HEK293 (cell line): ENCODE data around the gene GOLT1A.

ENCODE experiments used
- CTCF ChIA-PET: fragments of 350-600 bp; formaldehyde crosslinking; extraction: SDS; loops from one replicate; lab custom pipeline; 2021; ENCODE audit warnings: antibody characterized with exemption; lab: Yijun Ruan, JAX
- POLR2A ChIA-PET: fragments of 300-600 bp; formaldehyde crosslinking; extraction: SDS; loops from one replicate; lab custom pipeline; 2020; ENCODE audit warnings: antibody characterized with exemption, inconsistent platforms; lab: Yijun Ruan, JAX
- H3K27ac ChIP-seq: fragments of 200-500 bp; sonication (Bioruptor generic); 2 replicates; pipeline ENCODE4 v1.5.1; 2014; ENCODE audit warnings: low read depth, low read length, control low read depth, inconsistent platforms; ENCODE audit errors: extremely low read depth
- H3K36me3 ChIP-seq, 2 experiments: fragments of 200-500 bp in 1 of 2; sonication (Bioruptor generic) in 1 of 2; 1 replicate in 1 of 2; 2 replicates in 1 of 2; pipeline ENCODE4 v1.5.1; 2014 to 2017; ENCODE audit warnings: inconsistent platforms in 2 of 2, low read length in 2 of 2; ENCODE audit not compliant: control insufficient read depth in 2 of 2, insufficient read depth in 1 of 2
- H3K4me1 ChIP-seq: fragments of 200-500 bp; sonication (Bioruptor generic); 2 replicates; pipeline ENCODE4 v1.5.1; 2014; ENCODE audit warnings: mild to moderate bottlenecking, low read length, inconsistent platforms; ENCODE audit not compliant: control insufficient read depth, insufficient read depth
- H3K4me3 ChIP-seq: 2 replicates; pipeline ENCODE4 v1.5.1; 2011; ENCODE audit warnings: low read depth, mild to moderate bottlenecking, control low read depth, low read length, moderate library complexity
- H3K9me3 ChIP-seq: fragments of 200-500 bp; sonication (Bioruptor generic); 2 replicates; pipeline ENCODE4 v1.5.1; 2014; ENCODE audit warnings: low read depth, low read length, inconsistent platforms; ENCODE audit not compliant: control insufficient read depth, insufficient read depth
- KLF16 ChIP-seq: fragments of 450-650 bp; formaldehyde crosslinking; IDR thresholded peaks from 2 replicates; pipeline ENCODE4 v1.5.1; 2017; ENCODE audit warnings: missing biosample characterization, missing genetic modification characterization
- KLF8 ChIP-seq: fragments of 450-650 bp; formaldehyde crosslinking; IDR thresholded peaks from 2 replicates; pipeline ENCODE4 v1.5.1; 2016; ENCODE audit warnings: missing biosample characterization, missing genetic modification characterization
- MYNN ChIP-seq: fragments of 450-650 bp; formaldehyde crosslinking; IDR thresholded peaks from 2 replicates; pipeline ENCODE4 v1.5.1; 2016; ENCODE audit warnings: missing biosample characterization, missing genetic modification characterization, borderline replicate concordance
- TRIM28 ChIP-seq: IDR thresholded peaks from 2 replicates; pipeline ENCODE4 v1.6.1; 2011; ENCODE audit warnings: low read length, control low read depth, borderline replicate concordance
- ZIC2 ChIP-seq: fragments of 450-650 bp; formaldehyde crosslinking; IDR thresholded peaks from 2 replicates; pipeline ENCODE4 v1.5.1; 2016; ENCODE audit warnings: missing biosample characterization, missing genetic modification characterization
- ZNF140 ChIP-seq: fragments of 450-650 bp; formaldehyde crosslinking; IDR thresholded peaks from 2 replicates; pipeline ENCODE4 v1.5.1; 2016; ENCODE audit warnings: missing biosample characterization, missing genetic modification characterization
- ZNF175 ChIP-seq: fragments of 450-650 bp; formaldehyde crosslinking; IDR thresholded peaks from 2 replicates; pipeline ENCODE4 v1.5.1; 2016; ENCODE audit warnings: missing biosample characterization, missing genetic modification characterization
- ZNF266 ChIP-seq: fragments of 450-650 bp; formaldehyde crosslinking; IDR thresholded peaks from 2 replicates; pipeline ENCODE4 v1.5.1; 2016; ENCODE audit warnings: missing biosample characterization, missing genetic modification characterization, low read depth
- ZNF292 ChIP-seq: fragments of 450-650 bp; formaldehyde crosslinking; IDR thresholded peaks from 2 replicates; pipeline ENCODE4 v1.5.1; 2016; ENCODE audit warnings: low read depth, missing biosample characterization, missing genetic modification characterization, borderline replicate concordance
- ZNF37A ChIP-seq: fragments of 450-650 bp; IDR thresholded peaks from 2 replicates; pipeline ENCODE4 v1.5.1; 2018; ENCODE audit warnings: missing biosample characterization, missing genetic modification characterization
- ZNF404 ChIP-seq: fragments of 450-650 bp; formaldehyde crosslinking; IDR thresholded peaks from 2 replicates; pipeline ENCODE4 v1.5.1; 2017; ENCODE audit warnings: missing biosample characterization, missing genetic modification characterization
- ZNF558 ChIP-seq: fragments of 450-650 bp; formaldehyde crosslinking; IDR thresholded peaks from 2 replicates; pipeline ENCODE4 v1.5.1; 2016; ENCODE audit warnings: missing biosample characterization, missing genetic modification characterization
- ZNF621 ChIP-seq: fragments of 450-650 bp; formaldehyde crosslinking; IDR thresholded peaks from 2 replicates; pipeline ENCODE4 v1.5.1; 2017; ENCODE audit warnings: missing biosample characterization, missing genetic modification characterization
- ZNF624 ChIP-seq: fragments of 450-650 bp; formaldehyde crosslinking; IDR thresholded peaks from 2 replicates; pipeline ENCODE4 v1.5.1; 2017; ENCODE audit warnings: missing biosample characterization, missing genetic modification characterization
- ZNF677 ChIP-seq: fragments of 450-650 bp; IDR thresholded peaks from 2 replicates; pipeline ENCODE4 v1.5.0; 2018; ENCODE audit warnings: missing biosample characterization, mild to moderate bottlenecking, missing genetic modification characterization, moderate library complexity
- TF ChIP-seq, protein P1 (sequence below): fragments of 450-650 bp; IDR thresholded peaks from 2 replicates; pipeline ENCODE4 v1.5.1; 2018; ENCODE audit warnings: missing biosample characterization, mild to moderate bottlenecking, missing genetic modification characterization
- TF ChIP-seq, protein P2 (sequence below): fragments of 450-650 bp; formaldehyde crosslinking; IDR thresholded peaks from 2 replicates; pipeline ENCODE4 v1.5.1; 2016; ENCODE audit warnings: missing biosample characterization, missing genetic modification characterization
- TF ChIP-seq, protein P3 (sequence below): fragments of 450-650 bp; formaldehyde crosslinking; IDR thresholded peaks from 2 replicates; pipeline ENCODE4 v1.5.1; 2016; ENCODE audit warnings: missing biosample characterization, missing genetic modification characterization
- TF ChIP-seq, protein P4 (sequence below): fragments of 450-650 bp; formaldehyde crosslinking; IDR thresholded peaks from 2 replicates; pipeline ENCODE4 v1.5.1; 2016; ENCODE audit warnings: missing biosample characterization, missing genetic modification characterization

Gene GOLT1A

DNA sequence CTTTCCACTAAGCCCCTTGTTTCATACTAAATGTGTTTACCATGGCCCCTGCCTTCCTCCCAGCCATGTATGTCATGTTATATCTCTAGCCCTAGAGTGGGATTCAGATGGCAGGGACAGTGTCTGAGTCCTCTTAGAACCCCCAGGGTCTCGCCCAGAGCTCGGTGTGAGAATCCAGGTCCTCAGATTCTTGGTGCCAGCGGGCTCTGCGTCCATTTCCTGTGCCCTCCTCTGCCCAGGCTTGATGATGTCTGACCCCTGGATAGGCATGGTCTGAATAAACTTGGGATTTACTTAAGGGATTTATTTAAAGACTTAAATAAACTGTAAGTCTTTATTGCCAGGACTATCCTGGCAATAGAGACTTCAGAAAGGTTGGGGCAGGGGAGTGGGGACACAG is 11.3 kb downstream of the GOLT1A start (continued):
- no peak for TF ChIP-seq ZNF175 (tag by site-specific recombination)
- TF ChIP-seq ZNF140 (tag by site-specific recombination), result no peak
- no peak for TF ChIP-seq ZNF621 (tag by site-specific recombination)
- TF ChIP-seq, protein P1, sequence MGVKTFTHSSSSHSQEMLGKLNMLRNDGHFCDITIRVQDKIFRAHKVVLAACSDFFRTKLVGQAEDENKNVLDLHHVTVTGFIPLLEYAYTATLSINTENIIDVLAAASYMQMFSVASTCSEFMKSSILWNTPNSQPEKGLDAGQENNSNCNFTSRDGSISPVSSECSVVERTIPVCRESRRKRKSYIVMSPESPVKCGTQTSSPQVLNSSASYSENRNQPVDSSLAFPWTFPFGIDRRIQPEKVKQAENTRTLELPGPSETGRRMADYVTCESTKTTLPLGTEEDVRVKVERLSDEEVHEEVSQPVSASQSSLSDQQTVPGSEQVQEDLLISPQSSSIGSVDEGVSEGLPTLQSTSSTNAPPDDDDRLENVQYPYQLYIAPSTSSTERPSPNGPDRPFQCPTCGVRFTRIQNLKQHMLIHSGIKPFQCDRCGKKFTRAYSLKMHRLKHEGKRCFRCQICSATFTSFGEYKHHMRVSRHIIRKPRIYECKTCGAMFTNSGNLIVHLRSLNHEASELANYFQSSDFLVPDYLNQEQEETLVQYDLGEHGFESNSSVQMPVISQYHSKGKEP, result no peak

DNA sequence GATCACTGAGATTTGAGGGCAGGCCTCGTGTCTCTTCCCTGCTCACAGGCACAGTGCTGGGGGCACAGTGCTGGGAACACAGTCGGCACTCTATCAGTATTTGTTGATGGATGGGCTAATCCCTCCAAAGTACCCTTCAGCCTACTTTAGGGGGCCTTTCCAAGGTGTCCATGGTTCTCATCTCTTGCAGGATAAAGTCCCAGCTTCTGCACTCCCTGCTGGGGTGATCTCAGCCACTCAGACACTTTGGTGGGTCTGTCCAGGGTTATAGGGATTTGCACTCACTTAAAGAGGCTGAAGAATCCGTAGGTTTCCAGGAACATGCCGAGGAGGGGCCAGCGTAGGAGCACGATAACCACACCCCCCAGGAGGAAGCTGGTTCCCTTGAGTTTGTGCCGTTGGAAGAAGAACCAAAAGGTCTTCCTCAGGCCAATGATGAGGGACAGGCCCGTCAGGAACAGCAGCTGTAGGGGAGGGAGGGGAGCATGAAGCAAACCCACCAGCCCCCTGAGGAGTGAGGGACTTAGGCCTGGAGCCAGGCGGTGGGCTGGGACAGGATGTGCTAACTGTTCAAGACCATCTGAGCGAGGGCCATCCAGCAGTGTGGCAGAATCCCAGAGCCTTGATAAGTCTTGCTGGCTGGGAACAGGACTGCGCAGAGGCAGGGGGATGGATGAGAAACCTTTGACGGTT is 12.3 kb downstream of the GOLT1A start:
- H3K4me1 ChIP-seq, result no peaks in the 10 kb centered on the region
- ChIA-PET CTCF (no interaction called here), POLR2A (interaction anchor here (0.6 kb wide), 1 partner anchor 16 kb away, joined by 4 read pairs; no protein-coding TSS in a partner anchor)
- no peak overlapping the region for H3K27ac ChIP-seq
- no peaks in the 10 kb centered on the region for H3K9me3 ChIP-seq
- TF ChIP-seq ZNF558 (tag by site-specific recombination) (no peak), ZNF292 (tag by site-specific recombination) (no peak), ZNF624 (tag by site-specific recombination) (no peak), TRIM28 (no peak), MYNN (tag by site-specific recombination) (no peak)
- TF ChIP-seq, all 188 proteins: peak for 0
- Histone ChIP-seq H3K4me3 (no peak overlapping the region), H3K36me3 (no peaks in the 10 kb centered on the region)

DNA sequence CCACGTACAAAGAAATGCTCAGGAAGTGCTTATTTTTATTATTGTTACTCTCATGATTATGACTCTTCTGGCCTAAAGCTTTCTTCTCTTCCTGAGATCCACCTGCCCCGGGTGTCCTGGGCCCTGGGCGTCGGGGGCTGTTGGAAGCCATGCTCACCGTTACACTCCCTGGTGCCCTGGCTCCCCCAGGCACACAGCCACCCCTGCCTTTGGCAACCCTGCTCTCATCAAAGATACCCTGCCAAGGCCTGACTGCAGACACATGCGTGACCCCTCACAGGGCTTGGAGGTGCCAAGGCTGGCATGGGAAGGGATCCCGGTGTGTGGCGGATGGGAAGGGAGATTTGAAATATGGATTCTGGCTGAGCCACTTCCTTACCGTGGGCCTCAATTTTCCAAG is 14.2 kb downstream of the GOLT1A start:
- TF ChIP-seq KLF16 (tag by site-specific recombination), result no peak
- TF ChIP-seq, protein P2, sequence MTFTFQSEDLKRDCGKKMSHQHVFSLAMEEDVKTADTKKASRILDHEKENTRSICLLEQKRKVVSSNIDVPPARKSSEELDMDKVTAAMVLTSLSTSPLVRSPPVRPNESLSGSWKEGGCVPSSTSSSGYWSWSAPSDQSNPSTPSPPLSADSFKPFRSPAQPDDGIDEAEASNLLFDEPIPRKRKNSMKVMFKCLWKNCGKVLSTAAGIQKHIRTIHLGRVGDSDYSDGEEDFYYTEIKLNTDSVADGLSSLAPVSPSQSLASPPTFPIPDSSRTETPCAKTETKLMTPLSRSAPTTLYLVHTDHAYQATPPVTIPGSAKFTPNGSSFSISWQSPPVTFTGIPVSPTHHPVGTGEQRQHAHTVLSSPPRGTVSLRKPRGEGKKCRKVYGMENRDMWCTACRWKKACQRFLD (tag by site-specific recombination), result no peak
- TF ChIP-seq ZNF677, result no peak
- no peak for TF ChIP-seq ZNF404 (tag by site-specific recombination)
- no peak for TF ChIP-seq ZNF37A (tag by site-specific recombination)
- TF ChIP-seq KLF8 (tag by site-specific recombination), result no peak
- no peak for TF ChIP-seq ZNF266
- no peak for TF ChIP-seq ZNF621 (tag by site-specific recombination)
- TF ChIP-seq, protein P3, sequence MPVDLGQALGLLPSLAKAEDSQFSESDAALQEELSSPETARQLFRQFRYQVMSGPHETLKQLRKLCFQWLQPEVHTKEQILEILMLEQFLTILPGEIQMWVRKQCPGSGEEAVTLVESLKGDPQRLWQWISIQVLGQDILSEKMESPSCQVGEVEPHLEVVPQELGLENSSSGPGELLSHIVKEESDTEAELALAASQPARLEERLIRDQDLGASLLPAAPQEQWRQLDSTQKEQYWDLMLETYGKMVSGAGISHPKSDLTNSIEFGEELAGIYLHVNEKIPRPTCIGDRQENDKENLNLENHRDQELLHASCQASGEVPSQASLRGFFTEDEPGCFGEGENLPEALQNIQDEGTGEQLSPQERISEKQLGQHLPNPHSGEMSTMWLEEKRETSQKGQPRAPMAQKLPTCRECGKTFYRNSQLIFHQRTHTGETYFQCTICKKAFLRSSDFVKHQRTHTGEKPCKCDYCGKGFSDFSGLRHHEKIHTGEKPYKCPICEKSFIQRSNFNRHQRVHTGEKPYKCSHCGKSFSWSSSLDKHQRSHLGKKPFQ (tag by site-specific recombination), result no peak
- TF ChIP-seq ZIC2 (tag by site-specific recombination), result no peak
- TF ChIP-seq, protein P4, sequence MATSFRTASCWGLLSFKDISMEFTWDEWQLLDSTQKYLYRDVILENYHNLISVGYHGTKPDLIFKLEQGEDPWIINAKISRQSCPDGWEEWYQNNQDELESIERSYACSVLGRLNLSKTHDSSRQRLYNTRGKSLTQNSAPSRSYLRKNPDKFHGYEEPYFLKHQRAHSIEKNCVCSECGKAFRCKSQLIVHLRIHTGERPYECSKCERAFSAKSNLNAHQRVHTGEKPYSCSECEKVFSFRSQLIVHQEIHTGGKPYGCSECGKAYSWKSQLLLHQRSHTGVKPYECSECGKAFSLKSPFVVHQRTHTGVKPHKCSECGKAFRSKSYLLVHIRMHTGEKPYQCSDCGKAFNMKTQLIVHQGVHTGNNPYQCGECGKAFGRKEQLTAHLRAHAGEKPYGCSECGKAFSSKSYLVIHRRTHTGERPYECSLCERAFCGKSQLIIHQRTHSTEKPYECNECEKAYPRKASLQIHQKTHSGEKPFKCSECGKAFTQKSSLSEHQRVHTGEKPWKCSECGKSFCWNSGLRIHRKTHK, result no peak
- TF ChIP-seq, all 188 proteins: peak for 0
- CTCF ChIA-PET, result interaction anchor here (1.1 to 3.2 kb wide), 5 partner anchors 9 to 59 kb away, joined by 3 to 18 read pairs (median 6); no protein-coding TSS in a partner anchor
- no peaks in the 10 kb centered on the region for H3K4me1 ChIP-seq
- H3K9me3 ChIP-seq, result no peaks in the 10 kb centered on the region
- H3K27ac ChIP-seq, result no peak overlapping the region
- POLR2A ChIA-PET, result no interaction called here
- H3K36me3 ChIP-seq, result no peaks in the 10 kb centered on the region
- H3K4me3 ChIP-seq, result no peak overlapping the region
